ENCODE data around the gene KNTC1. TPM values are rescaled to one million over a fixed set of nuclear protein-coding genes. Genes with fewer than 3 reads are reported as not detected.
A peak's percentile ranks its signal among the peaks of the same experiment; 100 is the strongest.

The KNTC1 gene
- total RNA-seq, 1 donor from 2014 or later = 1.4 TPM

DNA sequence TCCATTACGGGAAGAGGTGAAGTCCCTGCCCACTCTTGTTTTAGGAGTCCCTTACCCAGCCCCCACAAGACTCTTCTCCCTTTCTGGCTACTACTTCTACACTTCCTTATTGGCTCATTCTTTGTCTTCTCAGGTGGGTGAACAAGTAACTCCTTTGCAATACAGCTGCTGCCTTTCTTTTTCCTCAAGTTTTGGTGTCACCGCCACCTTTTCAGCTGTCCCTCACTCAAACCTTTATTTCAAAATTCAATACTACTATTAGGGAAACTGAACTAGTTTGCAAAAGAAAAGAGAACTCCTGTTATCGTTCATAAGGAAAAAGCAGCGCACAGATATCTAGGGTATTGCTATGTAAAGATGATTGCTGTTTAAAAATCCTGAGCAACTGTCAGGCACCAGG lies 6.4 kb upstream of the KNTC1 start:
- Histone ChIP-seq H3K27ac (replicated peaks) (no peak overlapping the region), H3K4me3 (no peak overlapping the region), H3K9me3 (replicated peaks) (no peaks in the 10 kb centered on the region), H3K36me3 (peaks cover 75% of the 10 kb centered on the region), H3K4me1 (peaks cover 60% of the 10 kb centered on the region), H3K27me3 (ENCODE audit: low read depth) (no peaks in the 10 kb centered on the region)
- no peak for DNase-seq
- intact Hi-C loops (cut with micrococcal nuclease) = no loop called here
- TF ChIP-seq, protein P1, sequence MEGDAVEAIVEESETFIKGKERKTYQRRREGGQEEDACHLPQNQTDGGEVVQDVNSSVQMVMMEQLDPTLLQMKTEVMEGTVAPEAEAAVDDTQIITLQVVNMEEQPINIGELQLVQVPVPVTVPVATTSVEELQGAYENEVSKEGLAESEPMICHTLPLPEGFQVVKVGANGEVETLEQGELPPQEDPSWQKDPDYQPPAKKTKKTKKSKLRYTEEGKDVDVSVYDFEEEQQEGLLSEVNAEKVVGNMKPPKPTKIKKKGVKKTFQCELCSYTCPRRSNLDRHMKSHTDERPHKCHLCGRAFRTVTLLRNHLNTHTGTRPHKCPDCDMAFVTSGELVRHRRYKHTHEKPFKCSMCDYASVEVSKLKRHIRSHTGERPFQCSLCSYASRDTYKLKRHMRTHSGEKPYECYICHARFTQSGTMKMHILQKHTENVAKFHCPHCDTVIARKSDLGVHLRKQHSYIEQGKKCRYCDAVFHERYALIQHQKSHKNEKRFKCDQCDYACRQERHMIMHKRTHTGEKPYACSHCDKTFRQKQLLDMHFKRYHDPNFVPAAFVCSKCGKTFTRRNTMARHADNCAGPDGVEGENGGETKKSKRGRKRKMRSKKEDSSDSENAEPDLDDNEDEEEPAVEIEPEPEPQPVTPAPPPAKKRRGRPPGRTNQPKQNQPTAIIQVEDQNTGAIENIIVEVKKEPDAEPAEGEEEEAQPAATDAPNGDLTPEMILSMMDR (IDR thresholded peaks at IDR 0.05; ENCODE audit: borderline replicate concordance) = no peak

DNA sequence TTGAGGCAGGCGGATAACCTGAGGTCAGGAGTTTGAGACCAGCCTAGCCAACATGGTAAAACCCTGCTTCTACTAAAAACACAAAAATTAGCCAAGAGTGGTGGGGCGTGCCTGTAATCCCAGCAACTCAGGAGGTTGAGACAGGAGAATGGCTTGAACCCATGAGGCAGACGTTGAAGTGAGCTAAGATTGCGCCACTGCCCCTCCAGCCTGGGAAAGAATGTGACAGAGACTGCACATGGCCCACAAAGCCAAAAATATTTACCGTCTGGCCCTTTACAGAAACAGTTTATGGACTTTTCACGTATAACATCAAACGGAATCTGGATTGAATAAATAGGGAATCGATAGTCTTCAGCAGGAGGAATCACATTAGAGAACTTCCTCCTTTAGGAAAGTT lies 3.8 kb upstream of the KNTC1 start:
- intact Hi-C loops (cut with micrococcal nuclease) = no loop called here
- TF ChIP-seq, protein P1 (IDR thresholded peaks at IDR 0.05; ENCODE audit: borderline replicate concordance) = no peak
- Histone ChIP-seq H3K27me3 (ENCODE audit: low read depth) (no peaks in the 10 kb centered on the region), H3K27ac (replicated peaks) (peak overlapping the region; percentile 10), H3K4me3 (peak overlapping the region; percentile 75), H3K4me1 (peaks cover 69% of the 10 kb centered on the region), H3K36me3 (peaks cover 49% of the 10 kb centered on the region), H3K9me3 (replicated peaks) (no peaks in the 10 kb centered on the region)
- DNase-seq = no peak

DNA sequence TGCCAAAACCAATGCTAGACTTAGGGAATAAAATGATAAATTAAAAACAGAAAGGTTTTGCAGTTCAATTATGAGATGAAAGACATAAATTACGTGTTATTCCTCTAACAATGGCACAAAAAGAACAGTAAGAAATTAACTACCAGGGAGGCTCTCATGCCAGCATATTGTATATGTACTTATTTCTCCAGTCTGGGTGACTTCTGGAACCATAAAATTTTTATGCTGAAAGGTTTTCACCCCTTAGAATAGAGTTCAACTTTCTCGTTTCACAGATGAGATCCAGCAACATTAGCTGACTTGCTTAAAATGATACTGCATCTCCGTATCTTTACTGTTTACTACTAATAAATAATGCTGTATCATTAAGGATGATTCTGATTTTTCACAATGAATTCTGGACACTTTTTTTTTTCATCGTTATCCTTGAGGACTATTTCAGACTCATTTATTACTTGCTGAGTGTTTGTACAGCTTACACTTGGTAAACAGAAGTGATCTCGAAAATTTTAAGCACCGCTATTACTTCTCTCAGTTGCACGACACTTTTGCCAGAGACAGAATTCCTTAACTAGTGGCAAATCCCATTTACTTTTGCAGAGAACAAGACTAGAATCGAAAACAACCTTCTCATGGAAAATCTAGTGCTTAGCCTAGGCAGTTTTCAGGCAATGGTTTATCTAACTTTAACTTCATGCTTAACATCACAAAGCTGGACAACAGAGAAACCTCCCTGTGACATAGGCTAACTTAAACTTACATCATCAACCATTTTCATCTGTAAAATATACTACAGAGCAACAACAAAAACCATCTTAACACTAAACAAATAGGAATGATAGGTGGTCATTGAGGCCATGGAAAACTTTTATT lies 3.0 kb upstream of the KNTC1 start:
- intact Hi-C loops (cut with micrococcal nuclease) = no loop called here
- TF ChIP-seq, protein P1 (IDR thresholded peaks at IDR 0.05; ENCODE audit: borderline replicate concordance) = no peak
- no peaks in the 10 kb centered on the region for H3K27me3 ChIP-seq (ENCODE audit: low read depth)
- peaks cover 67% of the 10 kb centered on the region for H3K4me1 ChIP-seq
- no peaks in the 10 kb centered on the region for H3K9me3 ChIP-seq (replicated peaks)
- peak overlapping the region; percentile 75 for H3K4me3 ChIP-seq
- DNase-seq = no peak
- peaks cover 41% of the 10 kb centered on the region for H3K36me3 ChIP-seq
- no peak overlapping the region for H3K27ac ChIP-seq (replicated peaks)

DNA sequence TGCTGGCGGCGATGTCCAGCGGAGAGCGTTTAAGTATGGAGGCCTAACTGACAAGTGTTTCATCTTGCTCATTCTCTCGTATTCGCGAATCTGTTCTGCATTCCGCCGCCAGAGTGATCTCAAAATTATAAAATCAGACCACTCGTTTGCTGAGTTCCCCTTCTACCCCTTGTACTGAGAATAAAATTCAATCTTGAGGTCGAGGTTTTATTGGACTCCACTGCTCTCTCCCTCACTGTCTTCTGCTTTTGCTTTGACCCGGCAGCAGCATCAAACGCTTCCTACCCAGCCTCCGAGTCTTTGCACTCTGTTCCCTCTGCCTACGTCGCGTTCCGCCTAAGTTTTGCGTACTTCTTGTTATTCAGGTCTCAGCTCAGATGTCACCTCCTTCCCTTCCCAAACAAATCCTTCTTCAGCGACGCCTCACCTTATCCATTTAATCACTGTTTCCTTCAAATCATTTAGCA lies 462 bp downstream of the KNTC1 start:
- peak overlapping the region; percentile 75 for H3K4me3 ChIP-seq
- DNase-seq = peak; percentile 18
- no peaks in the 10 kb centered on the region for H3K9me3 ChIP-seq (replicated peaks)
- no peaks in the 10 kb centered on the region for H3K27me3 ChIP-seq (ENCODE audit: low read depth)
- TF ChIP-seq, protein P1 (IDR thresholded peaks at IDR 0.05; ENCODE audit: borderline replicate concordance) = no peak
- H3K4me1 ChIP-seq = peaks cover 49% of the 10 kb centered on the region
- peaks cover 8% of the 10 kb centered on the region for H3K36me3 ChIP-seq
- intact Hi-C loops (cut with micrococcal nuclease) = no loop called here
- H3K27ac ChIP-seq (replicated peaks) = peak overlapping the region; percentile 99

DNA sequence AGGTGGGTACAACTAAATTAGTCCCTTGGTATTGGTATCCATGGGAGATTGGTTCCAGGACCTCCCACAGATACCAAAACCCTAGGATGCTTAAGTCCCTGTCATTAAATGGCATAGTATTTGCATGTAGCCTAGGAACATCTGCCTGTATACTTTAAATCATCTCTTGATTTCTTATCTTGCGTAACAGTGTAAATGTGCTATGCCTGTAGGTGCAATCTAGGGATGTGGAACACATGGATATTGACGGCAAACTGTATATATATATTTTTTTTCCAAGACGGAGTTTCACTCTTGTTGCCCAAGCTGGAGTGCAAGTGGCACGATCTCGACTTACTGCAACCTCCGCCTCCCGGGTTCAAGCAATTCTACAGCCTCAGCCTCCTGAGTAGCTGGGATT lies 1.5 kb downstream of the KNTC1 start:
- no peak overlapping the region for H3K4me3 ChIP-seq
- DNase-seq = no peak
- H3K27ac ChIP-seq (replicated peaks) = no peak overlapping the region
- no peaks in the 10 kb centered on the region for H3K9me3 ChIP-seq (replicated peaks)
- H3K4me1 ChIP-seq = peaks cover 38% of the 10 kb centered on the region
- no peaks in the 10 kb centered on the region for H3K27me3 ChIP-seq (ENCODE audit: low read depth)
- intact Hi-C loops (cut with micrococcal nuclease) = no loop called here
- H3K36me3 ChIP-seq = peaks cover 8% of the 10 kb centered on the region
- TF ChIP-seq, protein P1 (IDR thresholded peaks at IDR 0.05; ENCODE audit: borderline replicate concordance) = no peak
